Measurements from ENCODE around the gene AMDHD1. TPM values are rescaled to one million over a fixed set of nuclear protein-coding genes. Genes with fewer than 3 reads are reported as not detected.

The AMDHD1 gene
- polyA plus RNA-seq, 1 donor from 2014 or later: 0.20 TPM

DNA sequence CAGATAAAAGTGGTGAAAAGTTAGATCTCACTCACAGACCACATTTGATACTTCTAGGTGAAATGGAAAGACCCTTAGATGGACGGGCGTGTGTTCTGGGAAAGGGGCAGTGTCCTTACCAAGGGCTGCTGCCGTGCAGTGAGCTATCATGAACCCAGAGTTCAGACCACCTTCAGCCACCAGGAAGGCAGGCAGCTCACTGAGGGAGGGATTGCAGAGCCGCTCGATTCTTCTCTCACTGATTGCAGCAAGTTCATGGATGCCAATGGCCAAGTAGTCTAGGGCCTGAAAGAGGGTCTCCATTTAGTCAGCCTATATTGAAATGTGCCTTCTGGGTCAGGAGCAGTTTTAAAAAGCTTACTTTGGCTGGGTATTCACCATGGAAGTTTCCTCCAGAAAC is 37.3 kb downstream of the AMDHD1 start:
- Histone ChIP-seq H3K4me2 (ENCODE audit: low read length) (no peak overlapping the region), H3K9ac (ENCODE audit: low read length) (no peak overlapping the region), H3F3A (ENCODE audit: insufficient read depth, low read length, poor library complexity, severe bottlenecking) (no peaks in the 10 kb centered on the region), H3K36me3 (ENCODE audit: insufficient read depth, low read length) (no peaks in the 10 kb centered on the region), H3K27me3 (ENCODE audit: insufficient read depth, low read depth, low read length) (no peaks in the 10 kb centered on the region), H3K79me2 (replicated peaks; ENCODE audit: insufficient read depth, low read length) (no peaks in the 10 kb centered on the region), H3K9me3 (ENCODE audit: low read length) (no peaks in the 10 kb centered on the region), H2AFZ (ENCODE audit: low read depth, low read length) (no peak overlapping the region), H3K9me2 (ENCODE audit: insufficient read depth, low read length) (no peaks in the 10 kb centered on the region), H3K27ac (ENCODE audit: low read length) (no peak overlapping the region), H4K20me1 (ENCODE audit: insufficient read depth) (no peaks in the 10 kb centered on the region), H3K4me3 (ENCODE audit: low read length) (no peak overlapping the region)
- TF ChIP-seq, protein P1, sequence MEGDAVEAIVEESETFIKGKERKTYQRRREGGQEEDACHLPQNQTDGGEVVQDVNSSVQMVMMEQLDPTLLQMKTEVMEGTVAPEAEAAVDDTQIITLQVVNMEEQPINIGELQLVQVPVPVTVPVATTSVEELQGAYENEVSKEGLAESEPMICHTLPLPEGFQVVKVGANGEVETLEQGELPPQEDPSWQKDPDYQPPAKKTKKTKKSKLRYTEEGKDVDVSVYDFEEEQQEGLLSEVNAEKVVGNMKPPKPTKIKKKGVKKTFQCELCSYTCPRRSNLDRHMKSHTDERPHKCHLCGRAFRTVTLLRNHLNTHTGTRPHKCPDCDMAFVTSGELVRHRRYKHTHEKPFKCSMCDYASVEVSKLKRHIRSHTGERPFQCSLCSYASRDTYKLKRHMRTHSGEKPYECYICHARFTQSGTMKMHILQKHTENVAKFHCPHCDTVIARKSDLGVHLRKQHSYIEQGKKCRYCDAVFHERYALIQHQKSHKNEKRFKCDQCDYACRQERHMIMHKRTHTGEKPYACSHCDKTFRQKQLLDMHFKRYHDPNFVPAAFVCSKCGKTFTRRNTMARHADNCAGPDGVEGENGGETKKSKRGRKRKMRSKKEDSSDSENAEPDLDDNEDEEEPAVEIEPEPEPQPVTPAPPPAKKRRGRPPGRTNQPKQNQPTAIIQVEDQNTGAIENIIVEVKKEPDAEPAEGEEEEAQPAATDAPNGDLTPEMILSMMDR (IDR thresholded peaks at IDR 0.05; ENCODE audit: poor library complexity, severe bottlenecking): no peak
- TF ChIP-seq SMC3 (conservative IDR thresholded peaks at IDR 0.05; ENCODE audit: poor library complexity): no peak
- no peak for TF ChIP-seq MXI1 (conservative IDR thresholded peaks at IDR 0.05; ENCODE audit: poor library complexity, severe bottlenecking)
- no peak for TF ChIP-seq EZH2 (IDR thresholded peaks at IDR 0.05; ENCODE audit: borderline replicate concordance, insufficient read depth, low read length, poor library complexity, severe bottlenecking)
- no peak for TF ChIP-seq EP300 (conservative IDR thresholded peaks at IDR 0.05; ENCODE audit: poor library complexity, severe bottlenecking)
- TF ChIP-seq POLR2AphosphoS5 (IDR thresholded peaks at IDR 0.05): no peak
- no peak for TF ChIP-seq TAF1 (IDR thresholded peaks at IDR 0.05; ENCODE audit: low read depth)
- no peak for TF ChIP-seq RAD21 (conservative IDR thresholded peaks at IDR 0.05)
- TF ChIP-seq, protein P2, sequence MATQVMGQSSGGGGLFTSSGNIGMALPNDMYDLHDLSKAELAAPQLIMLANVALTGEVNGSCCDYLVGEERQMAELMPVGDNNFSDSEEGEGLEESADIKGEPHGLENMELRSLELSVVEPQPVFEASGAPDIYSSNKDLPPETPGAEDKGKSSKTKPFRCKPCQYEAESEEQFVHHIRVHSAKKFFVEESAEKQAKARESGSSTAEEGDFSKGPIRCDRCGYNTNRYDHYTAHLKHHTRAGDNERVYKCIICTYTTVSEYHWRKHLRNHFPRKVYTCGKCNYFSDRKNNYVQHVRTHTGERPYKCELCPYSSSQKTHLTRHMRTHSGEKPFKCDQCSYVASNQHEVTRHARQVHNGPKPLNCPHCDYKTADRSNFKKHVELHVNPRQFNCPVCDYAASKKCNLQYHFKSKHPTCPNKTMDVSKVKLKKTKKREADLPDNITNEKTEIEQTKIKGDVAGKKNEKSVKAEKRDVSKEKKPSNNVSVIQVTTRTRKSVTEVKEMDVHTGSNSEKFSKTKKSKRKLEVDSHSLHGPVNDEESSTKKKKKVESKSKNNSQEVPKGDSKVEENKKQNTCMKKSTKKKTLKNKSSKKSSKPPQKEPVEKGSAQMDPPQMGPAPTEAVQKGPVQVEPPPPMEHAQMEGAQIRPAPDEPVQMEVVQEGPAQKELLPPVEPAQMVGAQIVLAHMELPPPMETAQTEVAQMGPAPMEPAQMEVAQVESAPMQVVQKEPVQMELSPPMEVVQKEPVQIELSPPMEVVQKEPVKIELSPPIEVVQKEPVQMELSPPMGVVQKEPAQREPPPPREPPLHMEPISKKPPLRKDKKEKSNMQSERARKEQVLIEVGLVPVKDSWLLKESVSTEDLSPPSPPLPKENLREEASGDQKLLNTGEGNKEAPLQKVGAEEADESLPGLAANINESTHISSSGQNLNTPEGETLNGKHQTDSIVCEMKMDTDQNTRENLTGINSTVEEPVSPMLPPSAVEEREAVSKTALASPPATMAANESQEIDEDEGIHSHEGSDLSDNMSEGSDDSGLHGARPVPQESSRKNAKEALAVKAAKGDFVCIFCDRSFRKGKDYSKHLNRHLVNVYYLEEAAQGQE (IDR thresholded peaks at IDR 0.05; ENCODE audit: borderline replicate concordance): no peak

DNA sequence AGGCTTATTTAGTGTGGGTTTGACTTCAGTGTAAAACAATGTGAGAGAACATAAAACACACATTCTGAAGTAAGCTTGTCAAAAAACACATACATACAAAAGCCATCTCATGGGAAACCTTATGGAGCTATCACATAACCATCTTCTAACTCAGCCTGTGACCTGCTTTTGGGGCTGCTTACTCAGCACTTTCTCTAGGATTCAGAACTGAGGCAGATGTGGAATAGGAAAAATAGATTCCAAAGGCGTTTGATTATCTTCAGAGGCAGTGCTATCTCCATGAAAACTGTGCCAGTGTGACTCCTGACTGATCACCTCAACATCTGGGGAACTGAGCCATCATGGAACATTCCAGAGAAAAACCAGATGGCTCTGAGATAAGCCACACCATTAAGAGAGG is 39.5 kb downstream of the AMDHD1 start:
- no peaks in the 10 kb centered on the region for H3K9me2 ChIP-seq (ENCODE audit: insufficient read depth, low read length)
- H3K9ac ChIP-seq (ENCODE audit: low read length): no peak overlapping the region
- no peaks in the 10 kb centered on the region for H3K9me3 ChIP-seq (ENCODE audit: low read length)
- no peak overlapping the region for H2AFZ ChIP-seq (ENCODE audit: low read depth, low read length)
- no peaks in the 10 kb centered on the region for H3K79me2 ChIP-seq (replicated peaks; ENCODE audit: insufficient read depth, low read length)
- TF ChIP-seq, protein P1 (IDR thresholded peaks at IDR 0.05; ENCODE audit: poor library complexity, severe bottlenecking): no peak
- no peak for TF ChIP-seq SMC3 (conservative IDR thresholded peaks at IDR 0.05; ENCODE audit: poor library complexity)
- no peak for TF ChIP-seq MXI1 (conservative IDR thresholded peaks at IDR 0.05; ENCODE audit: poor library complexity, severe bottlenecking)
- TF ChIP-seq TAF1 (IDR thresholded peaks at IDR 0.05; ENCODE audit: low read depth): no peak
- no peak overlapping the region for H3K27ac ChIP-seq (ENCODE audit: low read length)
- H3F3A ChIP-seq (ENCODE audit: insufficient read depth, low read length, poor library complexity, severe bottlenecking): no peaks in the 10 kb centered on the region
- H3K36me3 ChIP-seq (ENCODE audit: insufficient read depth, low read length): no peaks in the 10 kb centered on the region
- no peak overlapping the region for H3K4me2 ChIP-seq (ENCODE audit: low read length)
- no peak overlapping the region for H3K4me3 ChIP-seq (ENCODE audit: low read length)
- no peaks in the 10 kb centered on the region for H3K27me3 ChIP-seq (ENCODE audit: insufficient read depth, low read depth, low read length)
- no peaks in the 10 kb centered on the region for H4K20me1 ChIP-seq (ENCODE audit: insufficient read depth)

Measured in neural cell (in vitro differentiated cells).